ENCODE data around the gene SIRPA.
"Not testable (repeated sequence)": the region's sequence is repeated elsewhere in the genome, so short reads cannot be mapped to it uniquely, and the experiment has no call there.

The SIRPA gene

GRCh38 chr20:1908191-1908590 lies 13.0 kb downstream of the SIRPA start:
- no peak for DNase-seq

- no peak for DNase-seq
Measured at GRCh38 chr20:1909097-1909496, 13.9 kb downstream of the SIRPA start.

- no peak for DNase-seq
Measured at GRCh38 chr20:1911536-1911935, 16.3 kb downstream of the SIRPA start.

GRCh38 chr20:1912053-1912452 lies 16.8 kb downstream of the SIRPA start:
- DNase-seq: no peak

- DNase-seq: no peak
Measured at GRCh38 chr20:1912646-1913045, 17.4 kb downstream of the SIRPA start.

GRCh38 chr20:1915233-1915632 lies 20.0 kb downstream of the SIRPA start:
- not testable (repeated sequence) for DNase-seq

GRCh38 chr20:1915725-1916124 lies 20.5 kb downstream of the SIRPA start:
- no peak for DNase-seq

- DNase-seq: no peak
Measured at GRCh38 chr20:1917786-1918185, 22.6 kb downstream of the SIRPA start.

GRCh38 chr20:1918491-1919165 lies 23.4 kb downstream of the SIRPA start:
- DNase-seq: no peak

- DNase-seq: no peak
Measured at GRCh38 chr20:1920252-1920651, 25.0 kb downstream of the SIRPA start.

- DNase-seq: no peak
Measured at GRCh38 chr20:1920826-1921225, 25.6 kb downstream of the SIRPA start.

GRCh38 chr20:1921985-1922384 lies 26.8 kb downstream of the SIRPA start:
- not testable (repeated sequence) for DNase-seq

- no peak for DNase-seq
Measured at GRCh38 chr20:1922786-1923185, 27.6 kb downstream of the SIRPA start.

GRCh38 chr20:1924910-1925861 lies 30.0 kb downstream of the SIRPA start:
- no peak for DNase-seq

GRCh38 chr20:1926237-1926636 lies 31.0 kb downstream of the SIRPA start:
- no peak for DNase-seq

GRCh38 chr20:1927217-1927616 lies 32.0 kb downstream of the SIRPA start:
- DNase-seq: no peak

- DNase-seq: no peak
Measured at GRCh38 chr20:1928154-1928553, 32.9 kb downstream of the SIRPA start.

- no peak for DNase-seq
Measured at GRCh38 chr20:1928782-1929181, 33.6 kb downstream of the SIRPA start.

GRCh38 chr20:1929460-1929859 lies 34.3 kb downstream of the SIRPA start:
- no peak for DNase-seq

GRCh38 chr20:1930165-1930564 lies 35.0 kb downstream of the SIRPA start:
- no peak for DNase-seq

GRCh38 chr20:1931830-1932229 lies 36.6 kb downstream of the SIRPA start:
- DNase-seq: no peak

- no peak for DNase-seq
Measured at GRCh38 chr20:1932971-1933370, 37.8 kb downstream of the SIRPA start.

GRCh38 chr20:1933465-1933870 lies 38.3 kb downstream of the SIRPA start:
- no peak for DNase-seq

GRCh38 chr20:1934156-1934555 lies 38.9 kb downstream of the SIRPA start:
- no peak for DNase-seq

Data from CD4-positive, alpha-beta T cell treated with Interleukin-10 for 1 hour (primary cell).